ENCODE data around the gene ABCC9.

ABCC9 gene

DNA sequence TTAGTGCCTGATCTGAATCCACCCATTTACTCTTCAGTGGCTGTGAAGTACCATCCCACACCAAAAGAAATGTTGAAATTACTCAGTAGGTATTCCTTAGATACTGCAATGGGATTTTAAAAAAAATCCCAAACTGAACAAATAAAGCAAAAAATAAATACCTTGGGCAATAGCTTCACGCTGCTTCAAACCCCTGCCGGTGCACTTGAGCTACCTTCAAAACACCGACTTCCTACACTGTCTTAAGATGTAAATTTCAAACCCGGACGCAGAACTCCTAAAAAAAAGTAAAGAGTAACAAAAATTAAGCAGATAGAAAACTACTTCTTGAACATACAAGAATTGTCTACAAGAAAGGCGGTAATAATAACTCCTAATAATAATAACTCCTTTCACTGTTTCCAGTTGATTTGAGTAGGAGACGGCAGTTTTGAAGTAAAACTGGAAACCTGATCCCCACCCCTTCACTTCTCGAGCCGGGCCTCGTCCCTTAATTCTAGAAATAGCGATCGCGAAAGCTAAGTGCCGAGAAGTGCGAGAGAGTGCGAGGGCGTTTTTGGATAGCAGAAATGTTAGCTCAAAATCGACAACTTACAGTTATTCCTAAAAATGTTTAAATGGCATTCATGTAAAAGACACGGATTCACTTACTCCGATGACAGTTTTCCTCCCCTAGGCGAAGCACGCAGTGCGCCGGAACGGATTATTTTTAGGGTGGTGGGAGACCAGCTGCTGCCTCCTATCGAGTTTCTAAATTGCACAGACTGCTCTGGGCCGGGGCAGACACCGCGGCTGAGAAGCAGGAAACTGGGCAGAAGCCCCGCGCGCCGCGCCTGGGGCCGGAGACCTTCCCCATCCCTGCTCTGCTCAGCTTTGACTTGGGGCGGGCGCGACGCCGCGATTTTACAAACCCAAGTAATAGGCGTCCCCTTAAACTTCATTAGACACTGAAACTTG lies at the start of gene ABCC9:
Gene ABCC9, minus strand, starts transcription at position 878 of the 957 bp plus-strand sequence. CDS start 4,752 bp downstream, outside the sequence.
- DNase-seq: no peak

DNA sequence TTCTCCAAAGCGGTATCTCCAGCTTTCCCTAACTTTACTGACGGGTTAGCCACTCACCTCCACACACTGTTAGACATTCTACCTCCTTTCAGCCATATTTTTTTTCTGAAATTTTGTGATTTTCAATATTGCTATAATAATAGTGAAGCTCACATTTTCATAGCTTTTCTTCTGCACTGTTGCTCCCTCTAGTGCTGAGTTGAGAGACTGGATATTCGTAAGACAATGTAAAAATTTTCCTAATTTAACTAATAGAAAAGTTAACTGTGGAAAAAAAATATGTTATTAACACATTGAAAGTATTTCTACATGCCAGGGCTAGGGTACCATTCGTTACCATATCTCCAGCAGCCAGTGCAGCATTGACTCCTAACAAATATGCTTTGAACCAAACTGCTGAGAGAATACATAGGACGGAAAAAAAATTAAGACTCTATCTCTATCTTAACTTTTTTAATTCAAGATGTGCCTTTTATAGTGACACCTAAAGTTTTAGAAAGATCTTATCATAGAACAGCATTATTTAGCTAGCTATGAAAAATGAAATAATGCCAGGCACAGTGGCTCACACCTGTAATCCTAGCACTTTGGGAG lies 48.7 kb upstream of the ABCC9 start:
- peak in 1 of 2 donors; percentile 9 for DNase-seq

DNA sequence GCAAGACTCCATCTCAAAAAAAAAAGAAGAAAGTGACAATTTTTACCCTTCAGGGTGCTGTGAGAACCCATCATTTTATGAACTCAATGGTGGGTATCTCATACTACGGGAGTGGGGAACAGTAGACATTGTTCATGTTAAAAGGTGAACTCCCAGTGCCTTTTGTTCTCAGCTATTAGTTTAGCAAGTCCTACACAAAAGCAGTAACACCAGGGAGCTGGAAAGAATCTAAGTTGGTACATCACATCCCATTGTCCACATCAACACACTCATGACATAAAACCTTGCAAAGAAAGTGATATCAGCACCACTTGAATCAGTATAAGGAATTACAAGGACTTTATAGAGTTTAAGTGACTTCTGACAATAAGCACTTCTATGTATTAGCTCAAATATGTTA lies 47.4 kb upstream of the ABCC9 start:
- DNase-seq: no peak

DNA sequence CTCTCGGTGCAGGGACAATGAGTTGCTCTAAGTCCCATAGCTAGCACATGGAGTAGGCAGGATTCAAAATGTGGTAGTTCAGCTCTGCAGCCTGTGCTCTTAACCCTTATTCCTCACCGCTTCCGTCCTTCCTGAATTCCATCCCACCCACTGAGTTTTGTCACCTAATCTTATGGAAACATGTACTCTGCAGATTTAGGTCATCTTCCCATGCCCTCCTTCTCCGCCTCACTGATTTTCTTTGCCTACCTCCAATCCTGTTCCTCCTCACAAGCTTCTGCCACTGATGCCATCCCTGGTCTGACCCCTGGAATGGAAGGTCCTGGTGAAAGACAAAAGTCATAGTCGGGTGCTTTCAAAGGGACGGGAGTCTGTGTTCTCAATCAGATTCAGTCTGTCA lies 46.5 kb upstream of the ABCC9 start:
- no peak for DNase-seq

DNA sequence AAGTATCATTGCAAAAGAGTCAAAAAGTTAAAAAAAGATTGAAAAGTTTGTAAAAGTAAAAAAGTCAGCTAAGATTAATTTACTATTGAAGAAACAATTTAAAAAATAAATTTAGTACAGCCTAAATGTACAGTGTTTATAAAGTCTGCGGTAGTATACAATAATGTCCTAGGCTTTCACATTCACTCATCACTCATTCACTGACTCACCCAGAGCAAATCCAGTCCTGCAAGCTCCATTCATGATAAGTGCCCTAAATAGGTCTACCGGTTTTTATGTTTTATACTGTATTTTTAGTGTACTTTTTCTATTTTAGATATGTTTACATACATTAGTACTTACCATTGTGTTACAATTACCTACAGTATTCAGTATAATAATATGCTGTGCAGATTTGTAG lies 43.9 kb upstream of the ABCC9 start:
- no peak for DNase-seq

DNA sequence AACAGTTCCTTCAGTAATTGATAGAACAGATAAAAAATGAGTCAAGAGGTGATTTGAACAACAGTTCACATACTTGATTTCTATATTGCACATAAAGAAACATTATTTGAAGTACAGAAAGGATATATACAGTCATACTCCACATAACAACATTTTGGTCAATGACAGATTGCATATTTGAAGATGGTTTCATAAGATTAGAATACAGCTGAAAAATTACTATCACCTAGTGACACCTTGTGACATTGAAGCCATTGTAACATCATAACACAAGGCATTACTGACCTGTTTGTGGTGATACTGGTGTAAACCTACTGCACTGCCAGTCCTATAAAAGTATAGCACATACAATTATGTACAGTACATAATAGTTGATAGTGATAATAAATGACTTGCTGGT lies 43.1 kb upstream of the ABCC9 start:
- no peak for DNase-seq

DNA sequence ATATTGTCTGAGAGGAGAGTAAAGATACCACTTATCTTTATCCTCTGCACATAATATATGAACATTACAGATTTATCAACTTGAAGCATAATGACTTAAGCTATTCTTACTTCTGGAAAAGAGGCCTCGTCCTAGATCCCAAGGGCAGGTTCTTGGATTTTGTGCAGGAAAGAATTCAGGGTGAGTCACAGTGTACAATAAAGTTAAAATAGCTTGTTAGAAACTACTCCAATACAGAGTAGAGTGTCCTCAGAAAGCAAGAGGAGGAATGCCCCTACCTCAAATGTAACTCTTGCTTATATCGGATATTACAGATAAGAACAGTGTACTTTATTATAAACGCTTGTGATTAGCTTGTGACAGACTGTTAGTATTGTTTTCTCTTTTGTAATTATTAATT lies 41.9 kb upstream of the ABCC9 start:
- no peak for DNase-seq

DNA sequence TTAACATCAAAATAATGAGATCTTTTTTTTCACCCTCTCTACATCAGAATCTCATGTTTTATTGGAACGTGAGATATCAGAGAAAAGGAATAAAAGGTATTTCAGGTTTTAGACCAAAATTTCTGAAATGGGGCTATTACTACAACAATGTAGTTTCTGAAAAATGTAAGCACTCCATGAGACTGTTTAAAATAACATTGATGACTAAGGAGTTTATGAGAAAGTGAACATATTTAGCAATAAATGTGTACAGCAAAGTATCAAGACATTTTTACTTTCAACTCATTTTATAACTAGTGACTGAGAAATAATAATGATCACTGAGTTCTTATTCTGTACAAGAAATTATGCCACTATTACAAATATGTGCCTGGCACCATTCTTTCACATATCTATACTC lies 39.3 kb upstream of the ABCC9 start:
- DNase-seq: no peak

DNA sequence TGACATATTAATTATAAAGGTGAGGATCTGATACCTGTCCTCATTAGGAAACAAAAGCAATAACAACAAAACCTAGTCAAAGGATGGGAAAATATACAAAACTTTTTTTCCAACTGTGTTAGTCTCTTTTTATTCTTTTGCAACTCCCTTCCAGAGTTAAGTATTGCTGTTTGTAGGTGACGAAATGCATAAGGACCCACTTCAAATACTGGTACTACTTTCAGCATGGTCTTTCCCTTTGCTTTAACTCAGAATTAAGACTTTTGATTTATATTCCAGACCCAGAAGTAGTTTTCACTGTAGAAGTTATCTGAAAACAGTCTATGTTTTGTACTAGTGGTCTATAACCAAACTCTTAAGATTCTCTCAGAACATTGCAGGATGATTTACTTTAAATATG lies 34.1 kb upstream of the ABCC9 start:
- DNase-seq: no peak

DNA sequence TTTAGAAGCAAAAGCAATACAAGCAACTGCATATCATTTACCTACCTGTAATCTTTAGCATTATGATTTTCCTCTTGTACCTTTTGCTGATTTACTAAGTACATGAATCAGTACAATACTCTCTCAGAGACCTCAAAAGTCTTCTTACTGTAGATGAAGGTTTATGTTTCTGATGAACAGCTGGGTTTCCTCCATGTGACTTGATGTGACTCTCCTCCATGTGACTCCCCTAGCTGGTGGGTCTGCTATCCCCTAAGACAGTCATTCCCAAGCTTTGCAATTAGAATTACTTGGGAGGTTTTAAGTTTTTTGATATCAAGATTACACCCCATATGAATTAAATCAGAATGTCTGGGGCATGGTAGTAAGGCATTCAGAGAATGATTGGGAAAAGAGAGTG lies 32.0 kb upstream of the ABCC9 start:
- no peak for DNase-seq

DNA sequence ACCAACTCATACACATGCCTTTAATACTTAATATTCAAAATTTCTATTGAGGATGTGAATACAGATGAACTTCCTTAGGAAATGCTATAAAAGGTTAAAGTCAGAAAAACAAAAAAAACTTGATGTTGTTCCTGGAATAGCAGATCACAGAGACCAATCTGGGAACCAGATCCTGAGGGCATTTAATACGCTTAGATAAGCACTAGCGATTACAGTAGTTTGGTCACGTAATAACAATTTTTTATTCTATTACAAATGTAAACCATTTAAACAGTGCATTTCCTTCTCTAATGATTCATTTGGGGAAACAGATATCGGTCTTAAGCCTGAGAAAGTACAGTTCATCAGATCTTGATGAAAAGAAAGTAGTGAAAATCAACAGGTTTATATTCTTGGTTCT lies 30.8 kb upstream of the ABCC9 start:
- no peak for DNase-seq

DNA sequence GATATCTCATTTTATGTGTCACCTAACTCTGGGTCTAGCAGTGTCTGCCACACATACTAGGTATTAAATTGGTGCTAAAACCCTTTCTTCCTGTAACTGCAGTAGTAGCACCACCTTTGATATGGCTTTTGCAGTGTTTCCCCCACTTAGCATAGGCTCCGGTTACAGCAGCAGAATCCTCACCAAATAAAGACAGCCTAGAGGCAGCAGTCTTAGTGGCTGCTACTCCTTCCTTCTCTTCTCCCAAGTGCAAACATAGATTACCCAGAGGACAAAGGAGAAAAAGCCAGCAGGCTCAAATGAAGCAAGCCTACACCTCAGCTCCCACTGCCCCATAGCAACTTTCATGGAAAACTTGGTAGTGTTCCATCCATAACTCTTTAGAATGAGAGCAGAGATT lies 30.1 kb upstream of the ABCC9 start:
- no peak for DNase-seq

DNA sequence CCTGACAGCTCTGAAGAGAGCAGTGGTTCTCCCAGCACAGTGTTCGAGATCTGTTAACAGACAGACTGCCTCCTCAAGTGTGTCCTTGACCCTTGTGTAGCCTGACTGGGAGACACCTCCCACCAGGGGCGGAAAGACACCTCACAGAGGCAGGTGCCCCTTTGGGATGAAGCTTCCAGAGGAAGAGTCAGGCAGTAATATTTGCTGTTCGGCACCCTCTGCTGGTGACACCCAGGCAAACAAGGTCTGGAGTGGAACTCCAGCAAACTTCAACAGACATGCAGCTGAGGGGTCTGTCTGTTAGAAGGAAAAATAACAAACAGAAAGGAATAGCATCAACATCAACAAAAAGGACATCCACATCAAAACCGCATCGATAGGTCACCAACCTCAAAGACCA lies 21.6 kb upstream of the ABCC9 start:
- no peak for DNase-seq

DNA sequence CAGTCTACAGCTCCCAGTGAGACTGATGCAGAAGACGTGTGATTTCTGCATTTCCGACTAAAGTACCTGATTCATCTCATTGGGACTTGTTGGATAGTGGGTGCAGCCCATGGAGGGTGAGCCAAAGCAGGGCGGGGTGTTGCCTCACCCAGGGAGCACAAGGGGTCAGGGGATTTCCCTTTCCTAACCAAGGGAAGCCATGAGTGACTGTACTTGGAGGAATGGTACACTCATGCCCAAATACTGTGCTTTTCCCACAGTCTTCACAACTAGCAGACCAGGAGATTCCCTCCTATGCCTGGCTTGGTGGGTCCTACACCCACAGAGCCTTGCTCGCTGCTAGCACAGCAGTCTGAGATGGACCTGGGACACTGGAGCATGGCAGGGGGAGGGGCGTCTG lies 21.0 kb upstream of the ABCC9 start:
- no peak for DNase-seq

DNA sequence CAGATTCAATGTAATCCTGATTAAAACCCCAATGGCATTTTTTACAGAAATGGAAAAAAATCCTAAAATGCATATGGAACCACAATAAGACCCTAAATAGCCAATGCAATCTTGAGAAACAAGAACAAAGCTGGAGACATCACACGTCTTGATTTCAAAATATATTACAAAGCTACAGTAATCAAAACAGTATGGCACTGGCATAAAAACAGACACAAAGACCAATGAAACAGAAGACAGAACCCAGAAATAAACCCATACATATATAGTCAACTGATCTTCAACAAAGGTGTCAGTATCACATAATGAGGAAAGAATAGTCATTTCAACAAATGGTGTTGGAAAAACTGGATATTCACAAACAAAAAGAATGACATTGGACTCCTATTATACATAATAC lies 9.4 kb upstream of the ABCC9 start:
- no peak for DNase-seq

DNA sequence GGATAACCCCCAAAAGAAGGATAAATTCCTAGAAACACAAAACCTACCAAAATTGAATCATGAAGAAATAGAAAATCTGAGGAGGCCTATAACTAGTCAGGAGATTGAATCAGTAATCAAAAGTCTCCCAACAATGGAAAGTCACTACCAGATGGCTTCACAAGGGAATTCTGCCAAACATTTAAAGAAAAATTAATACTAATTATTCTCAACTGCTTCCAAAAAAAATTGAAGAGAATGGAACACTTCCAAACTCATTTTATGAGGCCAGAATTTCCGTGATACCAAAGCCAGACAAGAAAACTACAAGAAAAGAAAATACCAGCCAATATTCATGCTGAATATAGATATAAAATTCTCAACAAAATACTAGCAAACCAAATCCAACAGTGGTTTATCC lies 7.8 kb upstream of the ABCC9 start:
- no peak for DNase-seq

DNA sequence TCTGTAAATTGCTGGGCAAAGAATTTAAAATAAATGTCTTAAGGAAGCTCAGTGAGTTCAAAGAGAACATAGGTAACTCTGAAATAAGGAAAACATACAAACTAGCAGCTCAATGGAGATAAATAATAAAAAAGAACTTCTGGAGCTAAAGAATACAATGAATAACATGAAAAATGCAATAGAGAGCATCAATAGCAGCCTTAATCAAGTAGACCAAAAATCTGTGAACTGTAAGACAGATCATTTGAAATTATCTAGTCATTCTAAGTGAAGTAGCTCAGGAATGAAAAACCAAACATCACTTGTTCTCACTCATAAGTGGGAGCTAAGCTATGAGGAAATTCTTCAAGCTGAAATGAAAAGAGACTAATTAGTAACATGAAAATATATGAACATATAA lies 5.8 kb upstream of the ABCC9 start:
- DNase-seq: no peak

DNA sequence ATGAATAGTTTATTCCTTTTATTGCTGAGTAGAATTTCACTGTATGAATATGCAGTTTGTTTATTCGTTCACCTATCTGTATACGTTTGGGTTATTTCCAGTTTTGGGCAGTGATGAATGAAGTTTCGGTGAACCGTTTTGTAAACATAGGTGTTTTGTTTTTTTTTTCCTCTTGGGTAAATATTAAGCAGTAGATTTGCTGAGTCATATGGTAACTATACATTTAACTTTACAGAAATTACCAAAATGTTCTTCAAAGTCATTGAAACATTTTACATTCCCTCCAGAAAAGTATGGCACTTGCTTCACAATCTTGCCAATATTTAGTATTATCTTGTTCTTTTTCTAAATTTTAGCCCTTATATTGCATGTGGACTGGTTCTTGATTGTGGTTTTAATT lies 3.8 kb upstream of the ABCC9 start:
- no peak for DNase-seq

DNA sequence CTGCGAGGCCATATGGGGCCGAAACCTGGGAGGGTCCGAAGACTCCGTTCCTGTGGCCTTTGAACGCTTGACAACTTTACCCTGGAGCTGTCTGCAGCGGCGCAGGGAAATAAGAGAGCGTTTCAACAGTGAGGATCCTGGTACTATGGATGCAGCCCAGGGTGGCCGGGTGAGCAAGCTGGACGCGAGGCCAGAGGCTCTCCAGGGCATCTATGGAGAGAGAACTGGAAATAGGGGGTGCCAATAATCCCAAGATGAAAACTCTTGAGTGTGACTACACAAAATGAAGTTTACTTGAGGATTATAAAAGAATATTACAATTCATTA lies 1.1 kb upstream of the ABCC9 start:
- DNase-seq: no peak

DNA sequence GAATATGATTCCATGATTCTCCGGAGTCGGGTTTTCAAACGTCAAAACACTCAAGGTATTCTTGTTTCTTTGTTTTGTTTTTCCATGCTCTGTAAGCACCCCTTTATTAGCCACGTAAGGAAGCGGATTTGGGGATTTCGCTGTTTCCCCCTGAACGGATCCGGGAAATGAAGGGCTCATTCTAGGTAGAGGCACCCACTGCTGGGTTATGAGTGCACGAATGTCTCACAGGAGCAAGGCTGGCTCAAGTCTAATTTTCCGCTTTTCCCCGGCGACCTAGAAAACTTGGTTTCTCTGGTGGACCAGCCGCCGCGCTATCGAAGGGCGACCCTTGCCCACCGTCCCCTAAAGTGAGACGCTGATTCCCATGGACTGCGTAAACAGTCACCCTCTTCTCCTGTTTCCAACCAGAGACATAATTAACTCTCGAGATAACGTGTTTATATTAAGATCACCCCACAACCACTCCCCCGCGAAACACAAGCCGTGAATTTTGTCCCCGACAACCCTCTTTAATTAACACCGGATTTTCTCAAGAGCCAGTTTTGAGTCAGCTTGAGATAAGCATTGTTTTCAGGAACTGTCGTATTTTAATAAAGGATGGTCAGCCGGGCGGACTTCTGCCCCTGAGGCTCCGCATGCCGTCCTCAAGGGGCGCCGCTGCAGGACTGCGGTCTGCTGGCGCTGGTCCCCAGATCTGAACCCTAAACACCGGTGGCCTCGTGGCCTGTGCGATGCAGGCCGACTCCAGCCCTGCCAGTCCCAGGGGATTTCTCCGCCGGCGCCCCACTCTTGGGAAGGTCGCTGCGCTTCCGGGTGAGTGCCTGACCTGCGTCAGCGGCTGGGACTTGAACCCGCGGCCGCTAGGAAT lies 515 bp upstream of the ABCC9 start:
- no peak for DNase-seq

DNA sequence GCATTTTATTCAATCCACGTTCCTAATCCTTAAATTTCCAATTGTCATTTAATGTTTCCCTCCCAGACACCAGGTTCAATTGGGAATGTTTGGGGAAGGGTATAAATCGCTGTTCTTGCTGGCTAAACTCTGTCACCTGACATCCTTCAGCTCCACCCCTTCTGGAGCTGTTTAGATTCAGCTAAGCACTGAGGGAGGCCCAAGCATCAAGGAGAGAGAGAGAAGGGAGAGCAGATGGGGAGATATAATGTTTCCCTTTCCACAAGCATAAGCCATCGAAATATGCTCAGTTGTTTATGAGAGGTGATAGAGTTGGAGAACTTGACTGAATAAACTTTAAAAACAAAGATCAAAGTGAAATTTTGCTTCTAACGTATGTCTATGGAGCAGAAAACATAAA lies 1.8 kb downstream of the ABCC9 start:
- DNase-seq: no peak

DNA sequence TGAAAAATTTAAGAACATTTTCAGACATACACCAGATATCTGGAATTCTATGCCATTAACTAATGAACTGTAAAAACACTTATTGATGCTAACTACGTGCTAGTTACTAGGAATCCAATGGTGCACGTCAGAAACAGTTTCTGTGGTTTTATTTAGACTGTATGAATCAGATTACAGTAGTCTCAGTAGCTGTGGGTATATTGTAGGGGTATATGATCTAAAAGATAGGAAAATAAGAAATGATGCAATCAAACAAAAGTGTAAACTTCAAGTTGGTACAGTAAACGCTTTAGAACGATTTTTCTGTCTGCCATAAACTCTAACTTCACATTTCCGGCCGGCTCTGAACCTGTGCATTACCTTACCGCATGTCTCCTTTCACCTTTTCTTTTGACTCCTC lies 2.3 kb downstream of the ABCC9 start:
- DNase-seq: no peak

DNA sequence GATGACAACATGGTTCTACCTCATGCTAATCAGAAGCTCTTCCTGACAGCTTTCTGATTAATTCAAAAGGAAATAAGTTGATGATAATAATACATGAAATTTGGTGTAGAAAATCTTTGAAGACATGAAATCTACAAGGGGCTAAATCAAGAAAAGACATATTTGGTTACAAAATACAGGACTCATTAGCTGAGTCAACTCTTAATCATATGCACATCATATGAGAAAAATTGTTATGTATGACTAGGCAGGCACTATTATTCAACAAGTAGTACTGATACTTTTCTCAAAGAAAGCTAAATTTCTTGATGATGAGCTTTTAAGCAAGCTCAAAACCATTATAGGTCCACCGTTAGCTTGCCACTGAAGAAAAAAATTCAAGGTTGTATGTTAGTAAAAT lies 7.1 kb downstream of the ABCC9 start:
- no peak for DNase-seq

DNA sequence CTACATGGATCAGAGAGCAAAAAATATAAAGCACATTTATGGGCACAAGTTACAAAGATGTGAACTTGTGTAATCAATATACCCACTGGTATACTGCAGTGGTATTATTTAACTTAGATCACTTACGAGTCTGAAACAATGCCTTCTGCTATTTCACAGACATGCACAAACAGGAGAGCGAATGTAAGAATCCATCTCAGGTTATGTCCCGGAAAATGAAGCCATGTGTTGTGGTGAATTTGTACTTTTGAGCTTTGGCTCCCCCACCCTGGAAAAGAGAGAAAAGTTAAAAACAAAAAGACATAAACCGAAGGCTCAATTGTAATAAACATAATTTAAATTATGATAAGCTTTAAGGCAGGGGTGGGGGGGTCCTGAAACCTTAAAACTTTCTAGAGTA lies 7.6 kb downstream of the ABCC9 start:
- no peak for DNase-seq
